ENCODE measurements around the gene BCORL1. TPM values are rescaled to one million over a fixed set of nuclear protein-coding genes. Genes with fewer than 3 reads are reported as not detected.
A peak's percentile ranks its signal among the peaks of the same experiment; 100 is the strongest.

The BCORL1 gene, protein sequence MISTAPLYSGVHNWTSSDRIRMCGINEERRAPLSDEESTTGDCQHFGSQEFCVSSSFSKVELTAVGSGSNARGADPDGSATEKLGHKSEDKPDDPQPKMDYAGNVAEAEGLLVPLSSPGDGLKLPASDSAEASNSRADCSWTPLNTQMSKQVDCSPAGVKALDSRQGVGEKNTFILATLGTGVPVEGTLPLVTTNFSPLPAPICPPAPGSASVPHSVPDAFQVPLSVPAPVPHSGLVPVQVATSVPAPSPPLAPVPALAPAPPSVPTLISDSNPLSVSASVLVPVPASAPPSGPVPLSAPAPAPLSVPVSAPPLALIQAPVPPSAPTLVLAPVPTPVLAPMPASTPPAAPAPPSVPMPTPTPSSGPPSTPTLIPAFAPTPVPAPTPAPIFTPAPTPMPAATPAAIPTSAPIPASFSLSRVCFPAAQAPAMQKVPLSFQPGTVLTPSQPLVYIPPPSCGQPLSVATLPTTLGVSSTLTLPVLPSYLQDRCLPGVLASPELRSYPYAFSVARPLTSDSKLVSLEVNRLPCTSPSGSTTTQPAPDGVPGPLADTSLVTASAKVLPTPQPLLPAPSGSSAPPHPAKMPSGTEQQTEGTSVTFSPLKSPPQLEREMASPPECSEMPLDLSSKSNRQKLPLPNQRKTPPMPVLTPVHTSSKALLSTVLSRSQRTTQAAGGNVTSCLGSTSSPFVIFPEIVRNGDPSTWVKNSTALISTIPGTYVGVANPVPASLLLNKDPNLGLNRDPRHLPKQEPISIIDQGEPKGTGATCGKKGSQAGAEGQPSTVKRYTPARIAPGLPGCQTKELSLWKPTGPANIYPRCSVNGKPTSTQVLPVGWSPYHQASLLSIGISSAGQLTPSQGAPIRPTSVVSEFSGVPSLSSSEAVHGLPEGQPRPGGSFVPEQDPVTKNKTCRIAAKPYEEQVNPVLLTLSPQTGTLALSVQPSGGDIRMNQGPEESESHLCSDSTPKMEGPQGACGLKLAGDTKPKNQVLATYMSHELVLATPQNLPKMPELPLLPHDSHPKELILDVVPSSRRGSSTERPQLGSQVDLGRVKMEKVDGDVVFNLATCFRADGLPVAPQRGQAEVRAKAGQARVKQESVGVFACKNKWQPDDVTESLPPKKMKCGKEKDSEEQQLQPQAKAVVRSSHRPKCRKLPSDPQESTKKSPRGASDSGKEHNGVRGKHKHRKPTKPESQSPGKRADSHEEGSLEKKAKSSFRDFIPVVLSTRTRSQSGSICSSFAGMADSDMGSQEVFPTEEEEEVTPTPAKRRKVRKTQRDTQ (N-terminal part only)
- total RNA-seq = 10 to 100 TPM in 1 of 3 donors, 1 to 10 TPM in 2; 6.5 to 10.5 (median 9.9) TPM
- total RNA-seq (2013) = 1.7 TPM

DNA sequence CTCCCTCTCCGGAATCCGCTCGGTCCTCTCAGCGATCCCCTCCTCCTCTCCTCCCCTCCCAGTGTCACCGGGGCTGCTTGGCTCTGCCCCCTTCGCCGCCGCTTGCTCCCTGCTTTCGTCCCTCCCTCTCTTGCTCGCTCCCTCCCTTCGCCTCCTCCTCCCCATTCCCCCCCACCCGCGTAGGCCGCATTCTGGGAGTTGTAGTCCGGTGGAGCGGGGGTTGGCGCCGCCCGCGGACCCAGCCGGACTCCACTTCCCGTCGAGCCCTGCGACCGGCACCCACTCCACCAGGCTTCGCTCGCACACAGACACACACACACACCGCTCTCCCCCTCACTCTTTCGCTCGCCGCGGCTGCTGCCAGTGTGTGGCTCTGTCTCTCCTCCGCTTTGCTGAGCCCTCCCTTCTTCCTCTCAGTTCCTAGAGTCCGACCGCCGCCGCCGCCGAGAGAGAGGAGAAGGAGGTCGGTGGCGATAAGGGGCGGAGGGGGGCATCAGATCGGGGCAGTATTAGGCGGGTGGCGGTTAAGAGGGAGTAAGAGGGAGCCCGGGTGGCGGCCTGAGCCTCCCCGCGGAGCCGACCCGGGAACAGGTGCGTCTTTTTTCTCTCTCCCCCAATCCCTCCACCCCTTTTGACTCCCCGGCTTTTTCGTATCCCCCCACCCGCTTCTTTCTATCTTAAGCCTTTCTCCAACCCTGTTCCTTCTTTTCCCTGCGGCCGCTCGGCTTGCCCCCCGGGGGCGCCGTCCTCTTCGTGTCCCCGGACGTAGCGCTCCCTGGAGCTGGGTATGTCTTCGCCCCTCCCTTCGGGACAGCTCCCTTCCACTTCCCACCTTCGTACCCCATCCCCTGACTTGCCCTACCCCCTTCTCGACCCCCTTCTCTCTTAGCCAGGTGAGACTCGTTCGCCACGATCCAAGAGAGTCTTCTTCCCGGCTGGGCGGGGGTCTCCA is at the start of gene BCORL1:
Gene BCORL1 (plus strand): TSS at position 336 of the 952 bp plus-strand sequence. CDS start 22,597 bp downstream, outside the sequence.
- Histone ChIP-seq H3K4me1 (ENCODE audit: control insufficient read depth, insufficient read depth, low read length) (peaks cover 27% of the 10 kb centered on the region), H3K27me3 (ENCODE audit: control insufficient read depth, insufficient read depth, low read length) (no peaks in the 10 kb centered on the region), H3K4me3 (ENCODE audit: low read length) (no peak within 1 kb of the TSS), H3K36me3 (ENCODE audit: control insufficient read depth, insufficient read depth, low read length) (no peaks in the 10 kb centered on the region), H3K27ac (ENCODE audit: low read length) (peak within 1 kb of the TSS; percentile 48), H3K9me3 (ENCODE audit: control insufficient read depth, insufficient read depth, low read length) (no peaks in the 10 kb centered on the region)
- 0% methylated on average over 56 of the region's 74 CpGs for WGBS (ENCODE audit: insufficient coverage)
- Mint-ChIP-seq H3K4me3 (no peak within 1 kb of the TSS), H3K9me3 (no peaks in the 10 kb centered on the region), H3K4me1 (peaks cover 7 to 23% of the 10 kb centered on the region in 2 donors), H3K27me3 (ENCODE audit: low read depth in 2 of 2) (no peaks in the 10 kb centered on the region), H3K27ac (peak within 1 kb of the TSS; percentile 47 to 48), H3K36me3 (no peaks in the 10 kb centered on the region)
- DNase-seq = peak; percentile 71 to 93
- peak; percentile 91 to 98 (median 93) for ATAC-seq
- TF ChIP-seq, protein P1, sequence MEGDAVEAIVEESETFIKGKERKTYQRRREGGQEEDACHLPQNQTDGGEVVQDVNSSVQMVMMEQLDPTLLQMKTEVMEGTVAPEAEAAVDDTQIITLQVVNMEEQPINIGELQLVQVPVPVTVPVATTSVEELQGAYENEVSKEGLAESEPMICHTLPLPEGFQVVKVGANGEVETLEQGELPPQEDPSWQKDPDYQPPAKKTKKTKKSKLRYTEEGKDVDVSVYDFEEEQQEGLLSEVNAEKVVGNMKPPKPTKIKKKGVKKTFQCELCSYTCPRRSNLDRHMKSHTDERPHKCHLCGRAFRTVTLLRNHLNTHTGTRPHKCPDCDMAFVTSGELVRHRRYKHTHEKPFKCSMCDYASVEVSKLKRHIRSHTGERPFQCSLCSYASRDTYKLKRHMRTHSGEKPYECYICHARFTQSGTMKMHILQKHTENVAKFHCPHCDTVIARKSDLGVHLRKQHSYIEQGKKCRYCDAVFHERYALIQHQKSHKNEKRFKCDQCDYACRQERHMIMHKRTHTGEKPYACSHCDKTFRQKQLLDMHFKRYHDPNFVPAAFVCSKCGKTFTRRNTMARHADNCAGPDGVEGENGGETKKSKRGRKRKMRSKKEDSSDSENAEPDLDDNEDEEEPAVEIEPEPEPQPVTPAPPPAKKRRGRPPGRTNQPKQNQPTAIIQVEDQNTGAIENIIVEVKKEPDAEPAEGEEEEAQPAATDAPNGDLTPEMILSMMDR (IDR thresholded peaks at IDR 0.05) = no peak
- intact Hi-C loops (cut with micrococcal nuclease) = loop anchor here (5.0 kb wide), 1 partner anchor 50 kb away; no protein-coding TSS in a partner anchor

DNA sequence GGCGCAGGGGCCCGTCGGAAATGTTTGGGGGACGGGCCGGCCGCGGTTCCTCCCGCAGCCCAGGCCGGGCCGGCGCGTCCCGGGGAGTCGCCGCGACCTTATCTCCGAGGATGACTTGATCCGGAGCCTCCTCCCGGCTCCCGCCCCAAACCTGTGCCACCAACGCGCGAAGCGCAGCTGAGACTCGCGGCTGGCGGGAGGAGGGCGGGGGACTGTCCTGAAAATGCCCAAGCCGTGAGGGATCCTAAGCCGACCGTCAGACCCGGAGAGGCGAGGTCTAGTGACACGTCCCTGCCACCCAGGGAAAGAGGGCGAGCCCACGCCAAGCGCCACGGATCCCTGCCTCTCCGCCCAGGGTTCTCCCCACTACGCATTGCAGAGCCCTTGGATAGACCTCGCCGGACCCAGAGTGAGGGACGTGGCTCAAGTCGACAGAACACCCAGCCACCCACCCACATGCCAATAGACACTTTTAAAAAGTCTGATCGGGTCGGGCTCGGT is 49.6 kb upstream of the BCORL1 start:
- ATAC-seq (no peak), DNase-seq (peak in 1 of 2 donors; percentile 27)
- no peak overlapping the region for H3K4me3 ChIP-seq (ENCODE audit: low read length)
- peaks cover 0 to 5% of the 10 kb centered on the region in 2 donors for H3K4me1 Mint-ChIP-seq
- H3K36me3 Mint-ChIP-seq = no peaks in the 10 kb centered on the region
- H3K27me3 ChIP-seq (ENCODE audit: control insufficient read depth, insufficient read depth, low read length) = no peaks in the 10 kb centered on the region
- 12% methylated on average over 47 of the region's 47 CpGs for WGBS (ENCODE audit: insufficient coverage)
- no peaks in the 10 kb centered on the region for H3K36me3 ChIP-seq (ENCODE audit: control insufficient read depth, insufficient read depth, low read length)
- no peak overlapping the region for H3K27ac ChIP-seq (ENCODE audit: low read length)
- H3K27ac Mint-ChIP-seq = no peak overlapping the region
- H3K4me1 ChIP-seq (ENCODE audit: control insufficient read depth, insufficient read depth, low read length) = peaks cover 7% of the 10 kb centered on the region
- no peaks in the 10 kb centered on the region for H3K9me3 ChIP-seq (ENCODE audit: control insufficient read depth, insufficient read depth, low read length)
- H3K9me3 Mint-ChIP-seq = no peaks in the 10 kb centered on the region
- no peaks in the 10 kb centered on the region for H3K27me3 Mint-ChIP-seq (ENCODE audit: low read depth in 2 of 2)
- peak overlapping the region; percentile 72 for H3K4me3 Mint-ChIP-seq
- intact Hi-C loops (cut with micrococcal nuclease) = loop anchor here (5.0 to 10.0 kb wide), 2 partner anchors 49 to 328 kb away; partner anchors contain the start of gene BCORL1
- TF ChIP-seq, protein P1 (IDR thresholded peaks at IDR 0.05) = no peak

DNA sequence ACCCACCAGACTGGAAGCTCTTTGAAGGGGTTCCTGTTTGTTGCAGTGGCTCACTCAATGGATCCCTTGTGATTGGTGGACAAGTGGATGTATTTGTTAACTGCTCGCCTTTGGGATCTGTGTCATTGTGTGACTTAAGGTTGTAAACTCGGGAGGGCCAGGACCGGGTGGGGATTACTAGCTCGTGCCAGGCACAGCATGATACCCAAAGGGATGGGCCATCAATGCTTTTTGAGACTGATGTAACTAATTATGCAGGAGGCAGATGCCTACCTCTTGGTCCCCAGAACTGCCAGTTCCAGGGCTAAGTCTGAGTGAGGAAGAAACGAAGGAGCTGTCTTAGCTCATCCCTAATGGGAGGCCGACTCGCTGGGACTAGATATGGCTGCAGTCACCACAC is 48.7 kb upstream of the BCORL1 start:
- TF ChIP-seq, protein P1 (IDR thresholded peaks at IDR 0.05) = no peak
- Histone ChIP-seq H3K4me3 (ENCODE audit: low read length) (no peak overlapping the region), H3K4me1 (ENCODE audit: control insufficient read depth, insufficient read depth, low read length) (peaks cover 7% of the 10 kb centered on the region), H3K27me3 (ENCODE audit: control insufficient read depth, insufficient read depth, low read length) (no peaks in the 10 kb centered on the region), H3K36me3 (ENCODE audit: control insufficient read depth, insufficient read depth, low read length) (no peaks in the 10 kb centered on the region), H3K9me3 (ENCODE audit: control insufficient read depth, insufficient read depth, low read length) (no peaks in the 10 kb centered on the region), H3K27ac (ENCODE audit: low read length) (no peak overlapping the region)
- intact Hi-C loops (cut with micrococcal nuclease) = loop anchor here (5.0 to 10.0 kb wide), 2 partner anchors 49 to 329 kb away; partner anchors contain the start of gene BCORL1
- ATAC-seq = no peak
- Mint-ChIP-seq H3K4me3 (peak overlapping the region; percentile 82), H3K4me1 (peaks cover 0 to 5% of the 10 kb centered on the region in 2 donors), H3K27ac (no peak overlapping the region), H3K27me3 (ENCODE audit: low read depth in 2 of 2) (peaks cover 5 to 7% of the 10 kb centered on the region in 2 donors), H3K36me3 (no peaks in the 10 kb centered on the region), H3K9me3 (no peaks in the 10 kb centered on the region)
- no peak for DNase-seq
- WGBS (ENCODE audit: insufficient coverage) = 95% methylated on average over 7 of the region's 7 CpGs
